Body of pancreas (tissue), 4 donors: ENCODE data around the gene SMIM13.
"Not testable (repeated sequence)": the region's sequence is repeated elsewhere in the genome, so short reads cannot be mapped to it uniquely, and the experiment has no call there.

ENCODE experiments used
- CTCF ChIP-seq, 7 experiments: fragments of 450-650 bp in 4 of 7; fragments of 200-600 bp in 3 of 7; sonication (generic) in 3 of 7; IDR thresholded peaks; one replicate each; pipeline ENCODE4 v1.5.1; 2016 to 2019; ENCODE audit warnings: antibody characterized with exemption in 7 of 7
- POLR2A ChIP-seq, 3 donors: fragments of 450-650 bp; IDR thresholded peaks; one replicate each; pipeline ENCODE4 v1.6.1; 2016; ENCODE audit warnings: antibody characterized with exemption in 3 of 3, mild to moderate bottlenecking in 2 of 3

DNA sequence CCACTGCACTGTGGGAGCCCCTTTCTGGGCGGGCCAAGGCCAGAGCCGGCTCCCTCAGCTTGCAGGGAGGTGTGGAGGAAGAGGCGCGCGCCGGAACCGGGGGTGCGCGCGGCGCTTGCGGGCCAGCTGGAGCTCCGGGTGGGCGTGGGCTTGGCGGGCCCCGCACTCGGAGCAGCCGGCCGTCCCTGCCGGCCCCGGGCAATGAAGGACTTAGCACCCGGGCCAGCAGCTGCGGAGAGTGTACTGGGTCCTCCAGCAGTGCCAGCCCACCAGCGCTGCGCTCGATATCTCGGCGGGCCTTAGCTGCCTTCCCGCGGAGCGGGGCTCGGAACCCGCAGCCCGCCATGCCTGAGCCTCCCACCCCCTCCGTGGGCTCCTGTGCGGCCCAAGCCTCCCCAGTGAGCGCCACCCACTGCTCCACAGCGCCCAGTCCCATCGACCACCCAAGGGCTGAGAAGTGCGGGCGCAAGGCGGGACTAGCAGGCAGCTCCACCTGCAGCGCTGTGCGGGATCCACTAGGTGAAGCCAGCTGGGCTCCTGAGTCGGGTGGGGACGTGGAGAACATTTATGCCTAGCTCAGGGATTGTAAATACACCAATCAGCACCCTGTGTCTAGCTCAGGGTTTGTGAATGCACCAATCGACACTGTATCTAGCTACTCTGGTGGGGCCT is 6.4 kb upstream of the SMIM13 start:
- not testable (repeated sequence) for TF ChIP-seq POLR2A, CTCF (IDR thresholded peaks at IDR 0.05)
